GM21786 (cell line): ENCODE measurements around the gene LRRC1.

Experiments
- ATAC-seq: cut with Tn5 transposase; IDR thresholded peaks from one replicate; pipeline ENCODE4 v1.9.1; 2021; ENCODE audit not compliant: unreplicated experiment

Gene LRRC1

DNA sequence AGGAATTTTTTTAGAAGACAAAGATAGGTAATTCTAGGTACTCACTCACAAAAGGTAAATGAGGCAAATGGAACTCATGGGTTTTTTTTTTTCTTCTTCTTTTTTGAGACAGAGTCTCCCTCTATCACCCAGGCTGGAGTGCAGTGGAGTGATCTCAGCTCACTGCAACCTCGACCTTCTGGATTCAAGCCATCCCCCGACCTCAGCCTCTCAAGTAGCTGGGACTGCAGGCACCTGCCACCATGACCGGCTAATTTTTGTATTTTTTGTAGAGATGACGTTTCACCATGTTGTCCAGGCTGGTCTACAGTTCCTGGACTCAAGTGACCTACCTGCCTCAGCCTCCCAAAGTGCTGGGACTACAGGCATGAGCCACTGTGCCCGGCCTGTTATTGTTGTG is 126.1 kb downstream of the LRRC1 start:
- no peak for ATAC-seq

DNA sequence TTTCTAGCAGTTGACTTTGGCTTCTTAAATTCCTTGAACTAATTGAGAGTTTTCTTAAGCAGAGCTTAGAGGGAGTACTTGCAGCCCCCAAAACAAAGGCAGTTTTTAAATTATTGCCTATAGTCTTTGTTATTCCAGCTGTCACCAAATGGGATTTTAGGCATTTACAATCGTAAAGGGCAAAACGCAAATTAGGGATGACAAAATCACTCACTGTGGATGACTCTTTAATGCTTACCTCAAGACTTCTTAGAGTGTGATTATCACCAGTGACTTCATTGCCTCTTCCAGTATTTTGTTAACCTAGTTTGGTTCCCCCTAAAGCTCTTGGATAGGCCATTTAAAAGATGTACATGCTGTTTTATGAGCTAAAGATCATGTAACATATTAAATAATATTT is 126.8 kb downstream of the LRRC1 start:
- no peak for ATAC-seq

DNA sequence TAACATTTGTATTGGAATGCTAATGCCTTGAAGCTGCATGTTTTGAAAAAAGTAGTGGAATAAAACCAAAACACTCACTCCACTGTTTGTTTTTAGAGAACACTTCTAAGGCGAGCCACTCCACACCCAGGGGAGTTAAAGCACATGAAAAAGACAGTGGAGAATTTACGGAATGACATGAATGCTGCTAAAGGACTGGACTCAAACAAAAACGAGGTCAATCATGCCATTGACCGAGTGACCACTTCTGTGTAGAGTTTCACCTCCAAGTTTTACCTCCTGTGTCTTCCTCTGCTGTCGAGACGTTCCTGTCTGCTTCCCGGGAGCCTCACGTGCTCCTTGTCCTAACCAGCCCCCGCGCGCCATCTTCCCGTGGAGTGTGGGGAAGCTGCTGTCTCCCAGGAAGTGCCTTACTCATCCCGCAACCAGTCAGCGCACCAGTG is 127.8 kb downstream of the LRRC1 start:
- ATAC-seq = no peak

DNA sequence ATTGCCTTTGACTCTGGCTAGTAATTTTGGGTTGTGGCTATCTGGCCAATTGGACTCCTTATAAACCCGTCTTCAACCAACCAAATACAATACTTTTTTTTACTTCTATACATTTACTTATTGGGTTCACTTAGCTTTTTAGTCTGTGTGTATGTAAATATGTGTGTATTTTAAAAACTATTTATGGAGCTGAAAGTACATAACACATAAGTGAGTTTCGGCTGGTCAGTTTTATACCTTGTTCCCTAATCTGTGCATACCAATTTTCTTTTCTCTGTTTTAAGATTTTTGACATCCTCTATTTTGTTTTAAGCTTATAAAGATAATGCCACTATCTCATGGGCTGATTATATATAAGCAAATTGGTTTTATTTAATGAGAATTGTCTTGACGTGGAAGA is 129.5 kb downstream of the LRRC1 start:
- ATAC-seq = peak; percentile 74

DNA sequence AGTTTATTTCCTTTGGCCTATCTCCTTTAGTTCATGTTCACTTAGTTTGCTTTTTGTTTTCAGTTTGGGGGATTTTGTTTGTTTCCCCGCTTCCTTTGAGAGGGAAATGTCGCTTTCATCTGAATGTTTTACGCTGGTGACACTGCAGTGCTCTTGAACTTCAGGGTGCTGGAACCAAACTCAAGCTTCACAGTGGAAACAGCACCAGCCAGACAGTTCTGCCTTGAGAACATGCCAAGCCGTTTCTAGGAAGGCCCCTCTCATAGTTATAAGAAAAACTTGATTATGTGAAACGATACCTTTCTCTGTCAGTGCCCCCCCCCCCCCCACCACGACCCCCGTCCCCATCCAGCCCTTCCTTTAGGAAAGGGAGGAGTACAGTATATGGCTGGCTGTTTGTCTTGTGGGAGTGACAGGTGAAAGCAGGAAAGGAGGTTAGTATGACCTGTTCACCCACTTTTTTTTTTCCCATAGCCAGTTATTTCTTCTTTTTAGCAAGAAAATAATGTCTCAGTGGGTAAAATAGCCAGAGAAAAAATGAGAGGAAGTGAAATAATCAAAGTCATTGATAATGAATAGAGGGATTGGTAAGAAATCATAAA is 130.1 kb downstream of the LRRC1 start:
- ATAC-seq = no peak

DNA sequence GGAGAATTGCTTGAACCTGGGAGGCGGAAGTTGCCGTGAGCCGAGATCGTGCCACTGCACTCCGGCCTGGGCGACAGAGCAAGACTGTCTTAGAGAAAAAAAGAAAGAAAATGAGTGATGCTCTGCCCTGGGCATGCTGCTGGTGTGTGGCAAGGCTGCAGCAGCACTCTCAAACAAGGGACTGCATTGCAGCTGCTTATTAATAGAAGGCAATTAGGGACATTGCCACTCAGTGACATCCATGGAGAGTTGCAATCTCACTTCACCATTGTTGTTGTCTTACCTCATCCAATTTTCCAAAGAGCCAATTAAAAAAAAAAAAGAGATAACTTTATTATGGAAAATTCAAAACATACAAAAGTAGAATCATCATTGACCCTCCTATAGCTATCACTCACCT is 131.1 kb downstream of the LRRC1 start:
- no peak for ATAC-seq

DNA sequence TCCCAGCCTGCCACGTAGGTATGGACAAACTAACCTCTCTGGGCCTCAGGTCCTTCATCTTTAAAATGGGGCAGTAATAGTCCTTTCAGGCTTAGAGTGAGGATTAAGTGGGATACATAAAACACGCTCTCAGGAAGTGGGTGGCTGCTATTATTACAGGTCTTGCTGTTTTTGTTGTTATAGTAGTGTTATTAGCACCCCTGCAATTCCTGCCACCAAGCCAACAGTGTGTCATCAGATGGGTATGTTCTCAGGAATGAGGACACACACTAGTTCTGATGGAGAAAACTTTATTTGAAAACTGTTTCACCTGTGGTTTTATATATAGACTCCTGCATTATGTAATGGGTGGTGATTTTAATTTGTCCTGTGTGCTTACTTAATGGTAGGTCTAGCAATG is 131.7 kb downstream of the LRRC1 start:
- ATAC-seq = no peak

DNA sequence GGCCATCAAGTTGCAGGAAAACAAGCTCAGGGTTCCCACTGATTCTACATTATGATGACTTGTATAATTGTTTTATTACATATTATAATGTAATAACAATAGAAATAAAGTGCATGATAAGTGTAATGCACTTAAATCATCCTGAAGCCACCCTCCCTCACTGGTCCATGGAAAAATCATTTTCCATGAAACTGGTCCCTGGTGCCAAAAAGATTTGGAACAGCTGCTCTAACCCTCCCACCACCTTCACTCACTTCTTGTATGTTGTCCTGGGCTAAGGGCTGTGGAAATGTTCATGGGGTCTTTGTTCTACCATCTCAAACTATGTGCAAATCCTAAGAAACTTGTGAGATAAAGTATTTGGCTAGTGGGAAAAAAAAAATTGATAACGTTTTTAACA is 133.8 kb downstream of the LRRC1 start:
- no peak for ATAC-seq

DNA sequence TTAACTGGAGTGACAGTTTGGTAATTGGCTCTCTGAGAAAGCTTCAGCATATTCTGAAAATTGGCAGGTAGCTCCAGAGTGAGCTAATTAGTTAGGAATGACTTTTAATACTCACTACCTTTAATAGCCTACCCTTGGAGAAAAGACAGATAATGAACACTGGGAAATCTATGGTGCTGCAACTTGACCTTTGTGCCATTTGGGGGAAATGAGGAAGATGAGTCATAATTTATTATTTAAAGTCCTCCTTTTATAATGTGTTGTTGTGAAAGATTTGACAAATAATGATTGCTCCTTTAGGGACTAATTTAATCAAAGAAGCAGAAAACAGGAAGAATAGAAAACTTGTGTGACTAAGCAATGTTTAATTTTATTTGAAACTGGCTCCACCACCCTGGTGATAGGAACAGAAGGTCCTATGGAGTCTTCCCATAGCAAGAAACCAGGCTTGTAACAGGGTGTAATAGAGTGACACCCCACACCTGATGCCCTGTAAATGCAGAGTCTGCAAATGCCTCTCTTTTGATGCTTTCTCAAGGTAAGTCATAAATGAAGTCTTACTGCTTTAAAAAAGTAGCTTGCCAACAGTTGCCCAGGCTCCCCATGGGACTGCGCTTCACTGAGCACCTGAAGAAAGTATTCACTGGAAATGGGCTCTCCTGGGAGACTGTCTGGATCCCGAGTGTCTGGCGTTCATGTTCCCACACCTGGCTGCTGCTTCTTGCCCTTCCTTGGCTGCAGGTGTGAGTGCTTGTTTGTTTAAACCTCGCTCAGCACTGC is 134.4 kb downstream of the LRRC1 start:
- no peak for ATAC-seq

DNA sequence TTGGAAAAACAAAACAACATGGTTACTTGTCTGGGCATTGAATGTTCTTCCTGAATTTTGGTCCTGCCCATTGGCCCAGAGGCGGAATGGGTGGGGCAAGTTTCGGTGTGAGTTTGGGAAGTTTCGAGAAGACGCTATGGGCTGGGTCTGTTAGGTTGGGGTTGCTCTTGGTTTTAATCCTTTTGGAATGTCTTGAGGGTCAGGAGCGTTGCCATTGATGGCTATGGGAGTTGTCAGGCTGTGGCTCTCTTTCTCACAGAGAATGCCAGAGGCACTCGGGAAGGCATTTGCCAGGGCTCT is 135.0 kb downstream of the LRRC1 start:
- no peak for ATAC-seq

DNA sequence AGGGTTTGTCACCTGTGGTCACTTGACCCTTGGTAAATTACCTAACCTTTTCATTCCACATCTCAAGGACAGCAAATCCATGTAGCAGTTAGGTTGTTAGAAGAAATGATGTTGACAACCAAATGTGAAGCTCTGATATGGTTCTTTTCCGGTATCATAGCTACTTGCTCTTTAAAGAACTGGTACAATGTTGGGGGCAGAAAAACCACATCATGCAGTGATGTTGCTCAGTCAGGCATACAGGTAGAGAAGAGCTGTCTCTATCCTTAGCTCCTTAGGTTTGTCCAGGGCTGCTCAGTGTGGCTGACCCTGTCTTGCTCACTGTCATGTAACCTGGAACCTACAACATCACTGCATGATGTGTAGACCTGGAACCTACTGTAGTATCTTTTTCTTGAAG is 135.5 kb downstream of the LRRC1 start:
- no peak for ATAC-seq

DNA sequence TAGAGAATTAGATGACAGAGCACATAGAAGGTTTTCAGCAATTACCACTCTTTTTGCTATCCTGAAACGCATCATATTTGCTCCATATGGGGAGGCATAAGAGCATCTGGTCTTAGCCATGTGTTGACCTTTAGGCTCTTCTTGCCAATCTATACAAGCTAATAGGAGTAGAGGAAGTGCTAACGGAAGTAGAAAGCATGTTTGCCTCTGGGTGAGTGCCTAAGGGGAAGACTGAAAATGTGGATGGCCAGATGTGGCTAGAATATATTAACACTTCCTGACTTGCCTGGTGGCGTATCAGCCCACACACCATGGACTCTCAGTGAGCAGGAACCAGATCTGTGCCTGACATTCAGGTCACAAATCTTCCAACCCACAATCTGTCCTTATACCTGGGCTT is 136.3 kb downstream of the LRRC1 start:
- ATAC-seq = no peak

DNA sequence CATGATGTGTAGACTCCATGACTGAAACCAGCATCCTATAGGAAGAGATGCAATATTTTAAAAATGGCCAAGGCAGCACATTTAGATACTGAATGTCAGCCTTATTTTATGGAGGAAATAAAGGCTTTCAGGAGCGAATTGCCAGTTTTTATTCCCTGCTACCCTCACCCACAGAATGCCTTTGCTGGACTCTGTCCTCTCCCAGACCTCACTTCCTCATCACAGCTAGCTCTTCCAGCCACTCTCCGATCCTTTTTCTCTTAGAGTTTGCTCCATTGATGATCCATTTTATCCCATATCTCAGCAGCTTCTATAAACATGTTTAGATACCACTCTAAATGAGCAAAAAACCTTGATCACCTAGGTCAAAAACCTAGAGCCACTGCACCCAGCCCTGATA is 137.7 kb downstream of the LRRC1 start:
- no peak for ATAC-seq

DNA sequence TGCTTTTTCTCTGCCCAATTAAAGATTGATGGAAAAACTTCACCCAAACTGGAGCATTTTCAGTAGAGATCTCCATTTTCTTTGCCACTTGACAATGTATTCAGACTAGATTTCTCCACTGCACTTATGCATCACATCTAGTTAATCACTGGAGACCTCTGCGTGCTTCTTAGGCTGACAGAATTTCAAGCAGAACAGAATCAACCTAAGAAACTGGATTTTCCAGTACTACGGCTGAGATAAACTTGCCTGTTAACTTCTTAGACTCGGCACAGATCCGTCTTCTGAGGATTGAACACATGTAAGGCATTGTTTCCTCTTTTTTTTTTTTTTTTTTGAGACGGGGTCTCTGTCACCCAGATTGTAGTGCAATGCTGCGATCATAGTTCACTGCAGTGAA is 139.2 kb downstream of the LRRC1 start:
- ATAC-seq = no peak

DNA sequence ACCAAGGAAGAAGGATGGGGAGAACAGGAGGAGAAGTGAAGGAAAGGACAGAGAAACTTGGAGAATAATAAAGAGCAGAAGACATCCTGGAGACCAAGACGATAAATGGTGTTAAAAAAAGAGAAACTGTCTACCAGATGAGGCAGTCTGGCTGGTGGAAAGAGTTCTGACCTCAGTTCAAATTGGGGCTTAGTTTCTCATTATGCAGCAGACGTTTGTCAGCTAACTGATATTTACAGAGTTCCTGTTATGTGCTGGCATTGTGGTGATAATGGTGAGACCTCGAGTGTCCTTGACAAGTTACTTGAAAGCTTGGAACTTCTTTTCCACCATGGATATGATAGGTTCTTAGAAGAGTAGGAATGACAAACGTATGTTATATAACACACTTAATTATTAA is 142.7 kb downstream of the LRRC1 start:
- no peak for ATAC-seq

DNA sequence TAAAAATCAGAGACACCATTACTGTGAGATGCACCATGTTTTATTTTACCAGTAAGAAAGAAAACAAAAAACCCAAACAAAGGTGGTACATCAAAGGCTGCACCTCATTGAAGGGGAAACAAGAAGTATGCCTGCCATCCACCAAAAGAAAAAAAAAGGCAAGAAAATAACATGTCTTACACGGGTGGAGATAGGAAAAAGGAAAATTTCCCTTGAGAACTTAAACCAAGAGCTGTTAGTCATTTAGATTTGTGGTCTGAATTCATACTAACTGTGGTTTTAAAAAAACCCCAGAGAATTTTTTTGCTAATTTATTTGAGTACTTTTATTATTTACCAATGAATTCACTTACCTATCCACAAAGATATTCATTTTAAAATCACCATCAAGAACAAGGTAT is 144.0 kb downstream of the LRRC1 start:
- no peak for ATAC-seq

DNA sequence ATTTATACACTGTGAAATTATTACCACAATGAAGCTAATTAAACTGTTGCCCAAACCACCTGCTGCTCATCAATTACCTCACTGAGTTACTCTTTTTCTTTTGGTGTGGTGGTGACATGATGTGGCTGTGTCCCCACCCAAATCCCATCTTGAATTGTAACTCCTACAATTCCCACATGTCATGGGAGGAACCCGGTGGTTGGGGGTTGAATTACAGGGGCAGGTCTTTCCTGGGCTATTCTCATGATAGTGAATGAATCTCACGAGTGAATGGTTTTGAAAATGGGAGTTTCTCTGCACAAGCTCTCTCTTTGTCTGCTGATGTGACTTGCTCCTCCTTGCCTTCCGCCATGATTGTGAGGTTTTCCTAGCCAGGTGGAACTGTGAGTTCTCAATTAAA is 145.0 kb downstream of the LRRC1 start:
- no peak for ATAC-seq

DNA sequence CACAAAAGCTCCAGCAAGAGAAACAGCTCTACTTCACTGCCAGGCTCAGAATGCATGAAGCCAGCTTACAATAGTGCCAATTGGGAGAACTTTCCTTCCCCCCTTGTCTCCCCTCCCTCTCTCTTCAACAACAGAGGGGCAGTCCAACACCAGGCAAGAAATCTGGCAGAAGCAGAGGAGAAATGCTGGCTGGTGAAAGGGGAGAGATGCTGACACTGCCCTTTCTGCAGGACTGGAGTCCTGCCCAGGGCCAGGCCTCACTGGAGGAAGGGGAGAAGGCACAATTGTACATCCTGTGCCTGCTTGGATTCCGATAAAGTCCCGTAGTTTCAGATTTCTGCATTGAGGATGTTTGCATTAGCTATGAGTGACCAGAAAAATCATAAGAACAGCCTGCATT is 148.6 kb downstream of the LRRC1 start:
- ATAC-seq = no peak

DNA sequence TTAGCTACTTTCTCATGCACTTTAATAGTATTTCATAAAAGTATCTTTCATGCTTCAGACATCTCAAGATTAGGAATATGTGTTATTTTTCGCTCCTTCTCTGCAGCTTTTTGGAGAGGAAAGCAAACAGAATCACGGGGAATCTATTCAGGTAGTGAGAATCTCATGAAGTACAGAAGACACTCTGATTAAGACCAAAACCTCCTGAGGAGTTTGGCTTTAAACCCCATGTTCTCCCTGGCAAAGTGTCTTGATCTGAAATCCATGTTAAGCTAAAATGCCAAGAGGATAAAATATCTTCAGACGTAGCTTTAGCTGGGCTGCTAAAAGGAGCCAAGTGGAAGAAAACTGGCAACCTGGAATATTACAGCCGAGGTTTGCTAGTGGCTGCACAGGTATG is 149.3 kb downstream of the LRRC1 start:
- ATAC-seq = no peak

DNA sequence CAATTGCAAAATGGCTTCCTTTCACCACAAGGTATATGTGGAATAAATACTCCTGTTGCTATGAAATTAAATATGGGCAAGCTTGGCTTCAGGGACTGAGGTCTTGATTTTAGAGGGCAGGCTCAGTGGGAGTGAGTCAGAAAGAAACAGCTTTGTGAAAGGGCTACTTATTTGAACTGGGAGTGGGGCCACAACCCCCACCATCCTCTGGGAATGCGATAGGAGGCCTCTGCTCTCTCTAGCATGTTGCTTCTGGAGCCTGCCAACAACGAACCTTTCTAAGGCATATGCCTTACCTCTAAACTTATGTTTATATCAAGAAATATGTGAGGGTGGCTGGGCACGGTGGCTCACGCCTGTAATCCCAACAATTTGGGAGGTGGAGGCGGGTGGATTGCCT is 149.7 kb downstream of the LRRC1 start:
- ATAC-seq = no peak

DNA sequence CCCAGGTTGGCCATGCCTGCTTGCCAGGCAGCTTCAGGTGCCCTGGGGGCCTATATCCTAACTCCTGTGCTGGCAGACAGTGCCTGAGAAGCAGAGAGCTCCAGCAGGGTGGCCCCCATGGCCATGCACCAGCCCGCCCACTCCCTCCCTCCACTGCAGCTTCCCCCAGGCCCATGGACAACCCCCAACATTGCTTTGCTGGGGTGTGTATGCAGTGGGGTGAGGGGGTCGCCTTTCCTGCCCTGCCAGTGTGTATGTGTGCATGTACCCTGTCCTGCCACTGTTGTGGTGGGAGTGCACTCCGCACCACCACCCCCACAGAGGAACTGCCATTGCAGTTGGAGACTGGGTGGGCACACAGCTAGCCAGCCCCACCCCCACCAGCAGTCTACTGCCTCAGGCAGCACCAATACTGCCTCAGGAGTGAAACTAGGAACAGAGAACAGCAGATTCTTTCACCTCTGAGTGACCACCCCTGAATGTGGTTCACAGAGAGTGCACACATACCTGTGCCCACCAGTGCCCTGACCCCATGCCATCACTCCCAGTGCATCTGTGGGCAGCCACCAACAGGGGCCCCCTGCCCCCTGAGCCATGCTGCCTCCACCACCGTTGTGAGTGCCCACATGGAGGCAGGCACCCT is 151.1 kb downstream of the LRRC1 start:
- ATAC-seq = no peak

DNA sequence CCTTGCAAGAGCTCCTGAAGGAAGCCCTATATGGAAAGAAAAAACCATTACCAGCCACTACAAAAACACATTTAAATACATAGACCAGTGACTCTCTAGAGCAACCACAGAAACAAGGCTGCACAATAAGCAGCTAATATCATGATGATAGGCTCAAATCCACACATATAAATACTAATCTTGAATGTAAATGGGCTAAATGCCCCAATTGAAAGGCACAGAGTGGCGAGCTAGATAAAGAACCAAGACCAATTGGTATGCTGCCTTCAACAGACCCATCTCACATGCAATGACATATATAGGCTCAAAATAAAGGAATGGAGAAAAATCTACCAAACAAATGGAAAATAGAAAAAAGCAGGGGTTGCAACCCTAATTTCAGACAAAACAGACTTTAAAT is 153.0 kb downstream of the LRRC1 start:
- ATAC-seq = no peak

DNA sequence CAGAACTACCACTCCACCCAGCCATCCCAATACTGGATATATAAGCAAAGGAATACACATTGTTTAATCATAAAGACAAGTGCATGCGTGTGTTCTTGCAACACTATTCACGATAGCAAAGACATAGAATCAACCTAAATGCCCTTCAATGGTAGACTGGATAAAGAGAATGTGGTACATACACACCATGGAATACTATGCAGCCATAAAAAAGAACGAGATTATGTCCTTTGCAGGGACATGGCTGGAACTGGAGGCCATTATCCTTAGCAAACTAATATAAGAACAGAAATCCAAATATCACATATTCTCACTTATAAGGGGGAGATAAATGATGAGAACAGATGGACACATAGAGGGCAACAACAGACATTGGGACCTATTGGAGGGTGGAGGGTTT is 156.6 kb downstream of the LRRC1 start:
- ATAC-seq = no peak
